DOHH2 (cell line): ENCODE data around the gene IL10RB.

Experiments
- H3F3A ChIP-seq: fragments of 200-600 bp; sonication (generic), shearing (Covaris generic); 2 replicates; pipeline ENCODE4 v1.6.0; 2016; ENCODE audit warnings: antibody characterized with exemption, mild to moderate bottlenecking; ENCODE audit not compliant: control insufficient read depth, insufficient read depth
- H3K27ac ChIP-seq: fragments of 200-600 bp; sonication (generic); 2 replicates; pipeline ENCODE4 v1.5.1; 2014; ENCODE audit warnings: low read depth, mild to moderate bottlenecking, low read length, moderate library complexity
- H3K27me3 ChIP-seq: fragments of 200-600 bp; sonication (generic); 2 replicates; pipeline ENCODE4 v1.6.1; 2014; ENCODE audit warnings: mild to moderate bottlenecking, low read length, mixed read lengths; ENCODE audit not compliant: control insufficient read depth
- H3K36me3 ChIP-seq: fragments of 200-600 bp; sonication (generic); 2 replicates; pipeline ENCODE4 v1.6.1; 2014; ENCODE audit warnings: mild to moderate bottlenecking, low read length, moderate library complexity, mixed read lengths; ENCODE audit not compliant: control insufficient read depth
- H3K4me1 ChIP-seq: fragments of 200-600 bp; sonication (generic); 2 replicates; pipeline ENCODE4 v1.6.1; 2014; ENCODE audit warnings: mild to moderate bottlenecking, low read length, mixed read lengths; ENCODE audit not compliant: control insufficient read depth
- H3K4me2 ChIP-seq: fragments of 200-600 bp; sonication (generic); 2 replicates; pipeline ENCODE4 v1.6.0; 2014; ENCODE audit warnings: mild to moderate bottlenecking, low read length, moderate library complexity
- H3K4me3 ChIP-seq: fragments of 200-600 bp; sonication (generic); 2 replicates; pipeline ENCODE4 v1.5.1; 2014; ENCODE audit warnings: mild to moderate bottlenecking, low read length, mixed read lengths
- H3K79me2 ChIP-seq: fragments of 200-600 bp; sonication (generic); 2 replicates; pipeline ENCODE4 v1.6.1; 2014; ENCODE audit warnings: mild to moderate bottlenecking, low read length, mixed read lengths; ENCODE audit not compliant: control insufficient read depth
- H3K9me2 ChIP-seq: fragments of 200-600 bp; sonication (generic); replicated peaks from 2 replicates; pipeline ENCODE4 v1.6.1; 2014; ENCODE audit warnings: mild to moderate bottlenecking, low read length, mixed read lengths; ENCODE audit not compliant: control insufficient read depth
- H3K9me3 ChIP-seq: fragments of 200-600 bp; sonication (generic); 2 replicates; pipeline ENCODE4 v1.6.1; 2014; ENCODE audit warnings: antibody characterized with exemption, low read length, mixed read lengths; ENCODE audit not compliant: control insufficient read depth, insufficient read depth
- H4K20me1 ChIP-seq: fragments of 200-600 bp; sonication (generic); 2 replicates; pipeline ENCODE4 v1.6.0; 2014; ENCODE audit warnings: low read depth, mild to moderate bottlenecking, antibody characterized with exemption, low read length, moderate library complexity; ENCODE audit not compliant: control insufficient read depth, insufficient read depth
- CTCF ChIP-seq: fragments of 200-600 bp; sonication (generic); IDR thresholded peaks from one replicate; pipeline ENCODE4 v1.5.1; 2014; ENCODE audit warnings: antibody characterized with exemption, mild to moderate bottlenecking, low read depth, low read length; ENCODE audit not compliant: poor library complexity, severe bottlenecking
- EZH2phosphoT487 ChIP-seq: fragments of 200-600 bp; sonication (generic); IDR thresholded peaks from 2 replicates; pipeline ENCODE4 v1.6.1; 2017; ENCODE audit warnings: borderline replicate concordance, mild to moderate bottlenecking, antibody characterized with exemption, low read length, moderate library complexity, mixed read lengths

Gene IL10RB

GRCh38 chr21:33267250-33267649 lies 1.1 kb downstream of the IL10RB start:
- H3K36me3 ChIP-seq, result peaks cover 61% of the 10 kb centered on the region
- H3K4me3 ChIP-seq, result peak overlapping the region; percentile 82
- H3K27me3 ChIP-seq, result no peaks in the 10 kb centered on the region
- H3K27ac ChIP-seq, result peak overlapping the region; percentile 78
- H3K9me2 ChIP-seq, result no peaks in the 10 kb centered on the region
- no peaks in the 10 kb centered on the region for H4K20me1 ChIP-seq
- peak overlapping the region; percentile 97 for H3K4me2 ChIP-seq
- peaks cover 22% of the 10 kb centered on the region for H3F3A ChIP-seq
- H3K9me3 ChIP-seq, result no peaks in the 10 kb centered on the region
- no peak for TF ChIP-seq CTCF
- no peak for TF ChIP-seq EZH2phosphoT487
- H3K79me2 ChIP-seq, result peaks cover 60% of the 10 kb centered on the region
- peaks cover 52% of the 10 kb centered on the region for H3K4me1 ChIP-seq

- H3K9me3 ChIP-seq, result no peaks in the 10 kb centered on the region
- TF ChIP-seq CTCF (no peak), EZH2phosphoT487 (no peak)
- peaks cover 55% of the 10 kb centered on the region for H3K79me2 ChIP-seq
- no peaks in the 10 kb centered on the region for H4K20me1 ChIP-seq
- H3K9me2 ChIP-seq, result no peaks in the 10 kb centered on the region
- peaks cover 58% of the 10 kb centered on the region for H3K36me3 ChIP-seq
- peaks cover 52% of the 10 kb centered on the region for H3K4me1 ChIP-seq
- H3K4me3 ChIP-seq, result peak overlapping the region; percentile 82
- no peaks in the 10 kb centered on the region for H3K27me3 ChIP-seq
- H3K27ac ChIP-seq, result peak overlapping the region; percentile 65
- peak overlapping the region; percentile 97 for H3K4me2 ChIP-seq
- H3F3A ChIP-seq, result peaks cover 22% of the 10 kb centered on the region
Observed at GRCh38 chr21:33268393-33268736, 2.2 kb downstream of the IL10RB start.

- Histone ChIP-seq H4K20me1 (no peaks in the 10 kb centered on the region), H3K36me3 (peaks cover 60% of the 10 kb centered on the region), H3K4me1 (peaks cover 52% of the 10 kb centered on the region), H3K9me2 (no peaks in the 10 kb centered on the region), H3F3A (peaks cover 22% of the 10 kb centered on the region), H3K27me3 (no peaks in the 10 kb centered on the region), H3K4me2 (peak overlapping the region; percentile 97), H3K79me2 (peaks cover 52% of the 10 kb centered on the region), H3K27ac (peak overlapping the region; percentile 65), H3K9me3 (no peaks in the 10 kb centered on the region), H3K4me3 (peak overlapping the region; percentile 82)
- peak; percentile 40 for TF ChIP-seq CTCF
- no peak for TF ChIP-seq EZH2phosphoT487
Observed at GRCh38 chr21:33268737-33269441, 2.7 kb downstream of the IL10RB start.
